Measurements from ENCODE around the gene ZNF319. TPM values are rescaled to one million over a fixed set of nuclear protein-coding genes. Genes with fewer than 3 reads are reported as not detected.

ZNF319 gene
- total and polyA plus RNA-seq, 4 donors, result 0.64 to 3.4 (median 2.6) TPM

- WGBS, result 80% methylated on average over 10 of the region's 10 CpGs
- TF ChIP-seq HNF4A (conservative IDR thresholded peaks at IDR 0.05) (no peak), FOXA2 (IDR thresholded peaks at IDR 0.05) (no peak), EGR1 (IDR thresholded peaks at IDR 0.05; ENCODE audit: low read depth in 2 of 2) (no peak), SP1 (IDR thresholded peaks at IDR 0.05) (no peak), TAF1 (conservative IDR thresholded peaks at IDR 0.05) (no peak), NR2F2 (IDR thresholded peaks at IDR 0.05) (no peak)
- TF ChIP-seq, protein P1, sequence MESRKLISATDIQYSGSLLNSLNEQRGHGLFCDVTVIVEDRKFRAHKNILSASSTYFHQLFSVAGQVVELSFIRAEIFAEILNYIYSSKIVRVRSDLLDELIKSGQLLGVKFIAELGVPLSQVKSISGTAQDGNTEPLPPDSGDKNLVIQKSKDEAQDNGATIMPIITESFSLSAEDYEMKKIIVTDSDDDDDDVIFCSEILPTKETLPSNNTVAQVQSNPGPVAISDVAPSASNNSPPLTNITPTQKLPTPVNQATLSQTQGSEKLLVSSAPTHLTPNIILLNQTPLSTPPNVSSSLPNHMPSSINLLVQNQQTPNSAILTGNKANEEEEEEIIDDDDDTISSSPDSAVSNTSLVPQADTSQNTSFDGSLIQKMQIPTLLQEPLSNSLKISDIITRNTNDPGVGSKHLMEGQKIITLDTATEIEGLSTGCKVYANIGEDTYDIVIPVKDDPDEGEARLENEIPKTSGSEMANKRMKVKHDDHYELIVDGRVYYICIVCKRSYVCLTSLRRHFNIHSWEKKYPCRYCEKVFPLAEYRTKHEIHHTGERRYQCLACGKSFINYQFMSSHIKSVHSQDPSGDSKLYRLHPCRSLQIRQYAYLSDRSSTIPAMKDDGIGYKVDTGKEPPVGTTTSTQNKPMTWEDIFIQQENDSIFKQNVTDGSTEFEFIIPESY (IDR thresholded peaks at IDR 0.05), result no peak
- TF ChIP-seq, protein P2, sequence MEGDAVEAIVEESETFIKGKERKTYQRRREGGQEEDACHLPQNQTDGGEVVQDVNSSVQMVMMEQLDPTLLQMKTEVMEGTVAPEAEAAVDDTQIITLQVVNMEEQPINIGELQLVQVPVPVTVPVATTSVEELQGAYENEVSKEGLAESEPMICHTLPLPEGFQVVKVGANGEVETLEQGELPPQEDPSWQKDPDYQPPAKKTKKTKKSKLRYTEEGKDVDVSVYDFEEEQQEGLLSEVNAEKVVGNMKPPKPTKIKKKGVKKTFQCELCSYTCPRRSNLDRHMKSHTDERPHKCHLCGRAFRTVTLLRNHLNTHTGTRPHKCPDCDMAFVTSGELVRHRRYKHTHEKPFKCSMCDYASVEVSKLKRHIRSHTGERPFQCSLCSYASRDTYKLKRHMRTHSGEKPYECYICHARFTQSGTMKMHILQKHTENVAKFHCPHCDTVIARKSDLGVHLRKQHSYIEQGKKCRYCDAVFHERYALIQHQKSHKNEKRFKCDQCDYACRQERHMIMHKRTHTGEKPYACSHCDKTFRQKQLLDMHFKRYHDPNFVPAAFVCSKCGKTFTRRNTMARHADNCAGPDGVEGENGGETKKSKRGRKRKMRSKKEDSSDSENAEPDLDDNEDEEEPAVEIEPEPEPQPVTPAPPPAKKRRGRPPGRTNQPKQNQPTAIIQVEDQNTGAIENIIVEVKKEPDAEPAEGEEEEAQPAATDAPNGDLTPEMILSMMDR (IDR thresholded peaks at IDR 0.05; ENCODE audit: low read depth, low read length, missing input control), result no peak
- no peaks in the 10 kb centered on the region for H3K27me3 ChIP-seq (ENCODE audit: control insufficient read depth in 4 of 4, insufficient read depth in 4 of 4, low read length in 3 of 4)
- H3K9ac ChIP-seq (ENCODE audit: low read depth in 1 of 2, low read length in 2 of 2), result no peak overlapping the region
- H3K4me1 ChIP-seq (ENCODE audit: control insufficient read depth in 4 of 4, insufficient read depth in 4 of 4, low read length in 3 of 4), result no peaks in the 10 kb centered on the region
- no peak overlapping the region for H3K27ac ChIP-seq (ENCODE audit: low read depth in 1 of 2, low read length in 2 of 2)
- no peak overlapping the region for H3K4me3 ChIP-seq (ENCODE audit: low read depth in 1 of 3, low read length in 3 of 3)
- no peak for DNase-seq (ENCODE audit: low spot score)
- no peaks in the 10 kb centered on the region for H3K9me3 ChIP-seq (ENCODE audit: control insufficient read depth in 4 of 4, low read length in 3 of 4)
- no peaks in the 10 kb centered on the region for H3K36me3 ChIP-seq (ENCODE audit: control insufficient read depth in 4 of 4, insufficient read depth in 3 of 4, low read depth in 1 of 4, low read length in 3 of 4)
Measured at GRCh38 chr16:57960310-57960709, 40.2 kb downstream of the ZNF319 start.

GRCh38 chr16:57959804-57960203 is 40.7 kb downstream of the ZNF319 start:
- DNase-seq (ENCODE audit: low spot score), result no peak
- WGBS, result 90% methylated on average over 11 of the region's 11 CpGs
- no peak overlapping the region for H3K9ac ChIP-seq (ENCODE audit: low read depth in 1 of 2, low read length in 2 of 2)
- H3K4me3 ChIP-seq (ENCODE audit: low read depth in 1 of 3, low read length in 3 of 3), result no peak overlapping the region
- no peaks in the 10 kb centered on the region for H3K4me1 ChIP-seq (ENCODE audit: control insufficient read depth in 4 of 4, insufficient read depth in 4 of 4, low read length in 3 of 4)
- no peaks in the 10 kb centered on the region for H3K36me3 ChIP-seq (ENCODE audit: control insufficient read depth in 4 of 4, insufficient read depth in 3 of 4, low read depth in 1 of 4, low read length in 3 of 4)
- no peak overlapping the region for H3K27ac ChIP-seq (ENCODE audit: low read depth in 1 of 2, low read length in 2 of 2)
- no peaks in the 10 kb centered on the region for H3K27me3 ChIP-seq (ENCODE audit: control insufficient read depth in 4 of 4, insufficient read depth in 4 of 4, low read length in 3 of 4)
- H3K9me3 ChIP-seq (ENCODE audit: control insufficient read depth in 4 of 4, low read length in 3 of 4), result no peaks in the 10 kb centered on the region
- TF ChIP-seq NR2F2 (IDR thresholded peaks at IDR 0.05) (no peak), GABPA (IDR thresholded peaks at IDR 0.05 in 1 of 2, conservative IDR thresholded peaks at IDR 0.05 in 1 of 2) (no peak), HNF4A (conservative IDR thresholded peaks at IDR 0.05) (no peak), MAX (IDR thresholded peaks at IDR 0.05) (no peak), RAD21 (IDR thresholded peaks at IDR 0.05) (no peak), FOXA1 (IDR thresholded peaks at IDR 0.05) (no peak), SP1 (IDR thresholded peaks at IDR 0.05) (no peak), YY1 (IDR thresholded peaks at IDR 0.05) (no peak), REST (IDR thresholded peaks at IDR 0.05) (no peak), FOXA2 (IDR thresholded peaks at IDR 0.05) (no peak), TAF1 (conservative IDR thresholded peaks at IDR 0.05) (no peak), ATF3 (IDR thresholded peaks at IDR 0.05) (no peak), JUND (IDR thresholded peaks at IDR 0.05) (no peak), EGR1 (IDR thresholded peaks at IDR 0.05; ENCODE audit: low read depth in 2 of 2) (no peak), RXRA (IDR thresholded peaks at IDR 0.05) (no peak)
- TF ChIP-seq, protein P1 (IDR thresholded peaks at IDR 0.05), result no peak
